ENCODE results near the gene TKTL1.
A peak's percentile ranks its signal among the peaks of the same experiment; 100 is the strongest.

The TKTL1 gene

GRCh38 chrX:154367474-154368308 lies 72.1 kb downstream of the TKTL1 start:
- no peaks in the 10 kb centered on the region for H3K9me2 ChIP-seq (replicated peaks; ENCODE audit: low read depth, low read length)
- no peaks in the 10 kb centered on the region for H3K9me3 ChIP-seq (ENCODE audit: insufficient read depth, low read depth, low read length)
- peak overlapping the region; percentile 97 for H3K4me3 ChIP-seq (ENCODE audit: low read length, poor library complexity, severe bottlenecking)
- peaks cover 18% of the 10 kb centered on the region for H3K4me1 ChIP-seq (ENCODE audit: insufficient read depth, low read length, poor library complexity, severe bottlenecking)
- H3K27me3 ChIP-seq (ENCODE audit: insufficient read depth, low read length, poor library complexity, severe bottlenecking): no peaks in the 10 kb centered on the region
- H3K9ac ChIP-seq (ENCODE audit: low read depth, low read length, poor library complexity, severe bottlenecking): peak overlapping the region; percentile 99
- H3K4me2 ChIP-seq (ENCODE audit: low read depth, low read length, poor library complexity, severe bottlenecking): peak overlapping the region; percentile 84
- no peaks in the 10 kb centered on the region for H3F3A ChIP-seq (ENCODE audit: low read depth)
- TF ChIP-seq EZH2phosphoT487 (IDR thresholded peaks at IDR 0.05; ENCODE audit: borderline replicate concordance) (no peak), CTCF (conservative IDR thresholded peaks at IDR 0.05; ENCODE audit: low read length) (no peak)
- H4K20me1 ChIP-seq (ENCODE audit: insufficient read depth, low read length, poor library complexity, severe bottlenecking): peaks cover 48% of the 10 kb centered on the region
- H3K79me2 ChIP-seq (ENCODE audit: insufficient read depth, low read length): peaks cover 70% of the 10 kb centered on the region
- H2AFZ ChIP-seq (ENCODE audit: low read length): no peak overlapping the region
- peaks cover 45% of the 10 kb centered on the region; the same call in 1 of the 2 replicates for H3K36me3 ChIP-seq (ENCODE audit: insufficient read depth, low read length)

- peaks cover 48% of the 10 kb centered on the region for H4K20me1 ChIP-seq (ENCODE audit: insufficient read depth, low read length, poor library complexity, severe bottlenecking)
- peaks cover 23% of the 10 kb centered on the region for H3K4me1 ChIP-seq (ENCODE audit: insufficient read depth, low read length, poor library complexity, severe bottlenecking)
- no peaks in the 10 kb centered on the region for H3K9me3 ChIP-seq (ENCODE audit: insufficient read depth, low read depth, low read length)
- no peaks in the 10 kb centered on the region for H3F3A ChIP-seq (ENCODE audit: low read depth)
- peaks cover 38% of the 10 kb centered on the region; the same call in 1 of the 2 replicates for H3K36me3 ChIP-seq (ENCODE audit: insufficient read depth, low read length)
- peaks cover 65% of the 10 kb centered on the region for H3K79me2 ChIP-seq (ENCODE audit: insufficient read depth, low read length)
- peak overlapping the region; percentile 84 for H3K4me2 ChIP-seq (ENCODE audit: low read depth, low read length, poor library complexity, severe bottlenecking)
- H2AFZ ChIP-seq (ENCODE audit: low read length): no peak overlapping the region
- H3K4me3 ChIP-seq (ENCODE audit: low read length, poor library complexity, severe bottlenecking): peak overlapping the region; percentile 97
- no peaks in the 10 kb centered on the region for H3K27me3 ChIP-seq (ENCODE audit: insufficient read depth, low read length, poor library complexity, severe bottlenecking)
- no peaks in the 10 kb centered on the region for H3K9me2 ChIP-seq (replicated peaks; ENCODE audit: low read depth, low read length)
- peak overlapping the region; percentile 99 for H3K9ac ChIP-seq (ENCODE audit: low read depth, low read length, poor library complexity, severe bottlenecking)
- no peak for TF ChIP-seq EZH2phosphoT487 (IDR thresholded peaks at IDR 0.05; ENCODE audit: borderline replicate concordance)
These were observed 73.2 kb downstream of the TKTL1 start for GRCh38 chrX:154368630-154369448.

GRCh38 chrX:154369449-154370299 lies 74.1 kb downstream of the TKTL1 start:
- peak overlapping the region; percentile 97 for H3K4me3 ChIP-seq (ENCODE audit: low read length, poor library complexity, severe bottlenecking)
- peaks cover 45% of the 10 kb centered on the region for H4K20me1 ChIP-seq (ENCODE audit: insufficient read depth, low read length, poor library complexity, severe bottlenecking)
- H3K79me2 ChIP-seq (ENCODE audit: insufficient read depth, low read length): peaks cover 60% of the 10 kb centered on the region
- H3K9me3 ChIP-seq (ENCODE audit: insufficient read depth, low read depth, low read length): no peaks in the 10 kb centered on the region
- peak overlapping the region; percentile 84 for H3K4me2 ChIP-seq (ENCODE audit: low read depth, low read length, poor library complexity, severe bottlenecking)
- H3K36me3 ChIP-seq (ENCODE audit: insufficient read depth, low read length): peaks cover 30% of the 10 kb centered on the region; the same call in 1 of the 2 replicates
- peaks cover 23% of the 10 kb centered on the region for H3K4me1 ChIP-seq (ENCODE audit: insufficient read depth, low read length, poor library complexity, severe bottlenecking)
- H3K27me3 ChIP-seq (ENCODE audit: insufficient read depth, low read length, poor library complexity, severe bottlenecking): no peaks in the 10 kb centered on the region
- no peak overlapping the region for H2AFZ ChIP-seq (ENCODE audit: low read length)
- no peaks in the 10 kb centered on the region for H3F3A ChIP-seq (ENCODE audit: low read depth)
- peak overlapping the region; percentile 99 for H3K9ac ChIP-seq (ENCODE audit: low read depth, low read length, poor library complexity, severe bottlenecking)
- no peak for TF ChIP-seq CTCF (conservative IDR thresholded peaks at IDR 0.05; ENCODE audit: low read length)
- no peak for TF ChIP-seq EZH2phosphoT487 (IDR thresholded peaks at IDR 0.05; ENCODE audit: borderline replicate concordance)
- no peaks in the 10 kb centered on the region for H3K9me2 ChIP-seq (replicated peaks; ENCODE audit: low read depth, low read length)
